Raji (cell line): ENCODE results near the gene P2RX7.

Experiments
- POLR2A ChIP-seq: IDR thresholded peaks from 2 replicates; pipeline ENCODE4 v1.6.1; 2011; ENCODE audit warnings: low read depth, low read length, control low read depth; ENCODE audit not compliant: insufficient read depth

Gene P2RX7

DNA sequence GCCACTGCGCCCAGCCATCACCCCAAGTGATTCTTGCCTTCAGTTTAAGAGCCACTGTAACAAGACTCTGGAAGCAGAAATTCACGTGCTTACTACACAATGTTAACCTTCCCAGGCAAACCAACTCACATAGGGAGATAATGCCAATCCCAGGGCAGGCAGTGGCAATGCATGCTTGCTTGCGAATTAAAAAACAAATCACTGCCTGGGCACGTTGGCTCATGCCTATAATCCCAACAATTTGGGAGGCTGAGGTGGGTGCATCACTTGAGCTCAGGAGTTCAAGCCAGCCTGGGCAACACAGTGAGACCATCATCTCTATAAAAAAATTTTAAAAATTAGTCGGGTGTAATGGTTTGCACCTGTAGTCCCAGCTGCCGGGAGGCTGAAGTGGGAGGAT is 39.5 kb downstream of the P2RX7 start:
- TF ChIP-seq POLR2A, result no peak

DNA sequence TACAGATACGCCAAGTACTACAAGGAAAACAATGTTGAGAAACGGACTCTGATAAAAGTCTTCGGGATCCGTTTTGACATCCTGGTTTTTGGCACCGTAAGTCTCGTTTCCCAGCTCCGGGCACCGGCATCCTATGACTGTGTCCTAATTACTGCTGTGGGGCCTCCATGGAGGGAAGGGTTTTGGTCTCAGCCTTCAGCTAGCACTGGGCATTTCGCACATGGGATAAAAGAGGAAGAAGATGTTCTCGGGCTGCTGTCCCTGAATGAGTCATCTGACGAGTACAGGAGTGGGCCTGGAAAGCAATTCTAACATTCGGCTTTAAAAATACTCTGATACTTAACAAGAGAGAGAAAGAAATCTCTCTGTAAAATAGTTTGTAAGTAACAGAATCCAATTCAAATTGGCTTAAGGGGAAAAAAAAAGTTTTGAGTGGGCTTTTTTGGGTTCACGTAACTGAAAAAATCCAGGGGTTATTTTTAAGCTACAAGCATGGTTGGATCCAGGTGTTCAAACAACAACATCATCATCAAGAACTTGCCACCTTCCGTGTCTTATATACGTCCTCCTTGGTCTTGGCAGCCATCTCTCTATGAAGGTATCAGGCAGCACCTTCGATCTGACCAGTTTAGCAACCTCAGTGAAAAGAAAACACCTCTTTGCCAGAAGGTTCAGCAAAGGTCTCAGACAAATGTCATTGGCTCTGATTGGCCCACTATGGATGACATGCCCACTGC is 42.9 kb downstream of the P2RX7 start:
- TF ChIP-seq POLR2A, result no peak

DNA sequence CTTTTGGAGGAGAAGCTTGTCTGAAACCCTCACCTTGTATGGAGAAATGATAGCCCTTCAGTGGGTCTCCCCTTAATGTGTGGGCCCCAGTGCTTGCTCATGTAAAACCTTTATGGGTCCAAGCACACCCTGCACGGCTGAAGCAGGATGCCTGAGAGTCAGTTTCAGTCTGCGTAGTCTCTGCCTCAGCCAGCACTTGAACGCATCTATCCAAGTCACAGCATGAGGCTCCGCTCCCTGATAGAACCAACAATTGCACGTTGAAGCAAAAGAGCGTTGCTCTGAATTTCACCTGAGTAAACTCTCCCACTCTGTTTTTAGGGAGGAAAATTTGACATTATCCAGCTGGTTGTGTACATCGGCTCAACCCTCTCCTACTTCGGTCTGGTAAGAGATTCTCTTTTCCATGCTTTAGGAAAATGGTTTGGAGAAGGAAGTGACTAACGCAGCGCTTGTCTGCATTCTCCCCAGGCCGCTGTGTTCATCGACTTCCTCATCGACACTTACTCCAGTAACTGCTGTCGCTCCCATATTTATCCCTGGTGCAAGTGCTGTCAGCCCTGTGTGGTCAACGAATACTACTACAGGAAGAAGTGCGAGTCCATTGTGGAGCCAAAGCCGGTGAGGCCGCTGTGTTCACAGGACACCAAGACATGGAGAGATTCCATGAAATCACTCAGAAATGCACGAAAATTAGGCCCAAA is 44.3 kb downstream of the P2RX7 start:
- TF ChIP-seq POLR2A, result no peak

DNA sequence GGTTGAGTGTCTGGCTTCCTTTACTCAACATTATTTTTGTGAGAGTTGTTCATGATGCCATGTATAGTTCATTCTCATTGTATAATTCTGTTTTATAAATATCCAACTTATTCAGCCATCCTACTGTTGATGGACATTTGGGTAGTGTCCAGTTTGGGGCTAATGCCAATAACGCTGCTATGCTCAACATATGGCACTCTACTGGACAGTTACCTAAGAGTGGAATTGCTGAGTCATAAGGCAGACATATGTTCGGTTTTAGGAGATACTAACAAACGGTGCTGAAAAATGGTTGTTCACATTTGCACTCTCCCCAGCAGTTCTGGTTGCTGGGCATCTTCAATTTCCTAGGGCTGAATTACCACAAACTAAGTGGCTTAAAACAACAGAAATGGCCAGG is 48.5 kb downstream of the P2RX7 start:
- TF ChIP-seq POLR2A, result no peak

DNA sequence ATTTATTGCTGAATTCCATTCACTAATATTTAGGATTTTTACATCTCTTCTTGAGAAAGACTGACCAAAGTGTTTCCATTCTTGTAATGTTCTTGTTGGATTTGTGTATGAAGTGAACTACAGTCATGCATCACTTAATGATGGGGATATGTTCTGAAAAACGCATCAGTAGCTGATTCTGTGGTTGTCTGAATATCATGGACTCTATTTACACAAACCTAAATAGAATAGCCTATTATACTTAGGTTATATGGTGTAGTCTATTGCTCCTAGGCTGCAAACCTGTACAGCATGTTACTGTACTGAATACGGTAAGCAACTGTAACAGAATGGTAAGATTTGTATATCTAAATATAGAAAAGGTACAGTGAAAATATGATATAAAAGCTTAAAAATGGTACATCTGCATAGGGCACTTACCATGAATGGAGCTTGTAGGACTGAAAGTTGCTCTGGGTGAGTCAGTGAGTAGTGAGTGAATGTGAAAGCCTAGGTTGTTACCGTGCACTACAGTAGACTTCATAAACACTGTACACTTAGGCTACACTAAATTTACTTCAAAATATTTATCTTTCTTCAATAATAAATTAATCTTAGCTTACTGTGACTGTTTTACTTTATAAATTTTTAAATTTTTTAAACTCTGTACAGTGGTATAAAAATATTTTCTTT is 49.7 kb downstream of the P2RX7 start:
- TF ChIP-seq POLR2A, result no peak

DNA sequence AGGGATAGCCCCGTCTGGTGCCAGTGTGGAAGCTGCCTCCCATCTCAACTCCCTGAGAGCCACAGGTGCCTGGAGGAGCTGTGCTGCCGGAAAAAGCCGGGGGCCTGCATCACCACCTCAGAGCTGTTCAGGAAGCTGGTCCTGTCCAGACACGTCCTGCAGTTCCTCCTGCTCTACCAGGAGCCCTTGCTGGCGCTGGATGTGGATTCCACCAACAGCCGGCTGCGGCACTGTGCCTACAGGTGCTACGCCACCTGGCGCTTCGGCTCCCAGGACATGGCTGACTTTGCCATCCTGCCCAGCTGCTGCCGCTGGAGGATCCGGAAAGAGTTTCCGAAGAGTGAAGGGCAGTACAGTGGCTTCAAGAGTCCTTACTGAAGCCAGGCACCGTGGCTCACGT is 51.7 kb downstream of the P2RX7 start:
- TF ChIP-seq POLR2A, result no peak

DNA sequence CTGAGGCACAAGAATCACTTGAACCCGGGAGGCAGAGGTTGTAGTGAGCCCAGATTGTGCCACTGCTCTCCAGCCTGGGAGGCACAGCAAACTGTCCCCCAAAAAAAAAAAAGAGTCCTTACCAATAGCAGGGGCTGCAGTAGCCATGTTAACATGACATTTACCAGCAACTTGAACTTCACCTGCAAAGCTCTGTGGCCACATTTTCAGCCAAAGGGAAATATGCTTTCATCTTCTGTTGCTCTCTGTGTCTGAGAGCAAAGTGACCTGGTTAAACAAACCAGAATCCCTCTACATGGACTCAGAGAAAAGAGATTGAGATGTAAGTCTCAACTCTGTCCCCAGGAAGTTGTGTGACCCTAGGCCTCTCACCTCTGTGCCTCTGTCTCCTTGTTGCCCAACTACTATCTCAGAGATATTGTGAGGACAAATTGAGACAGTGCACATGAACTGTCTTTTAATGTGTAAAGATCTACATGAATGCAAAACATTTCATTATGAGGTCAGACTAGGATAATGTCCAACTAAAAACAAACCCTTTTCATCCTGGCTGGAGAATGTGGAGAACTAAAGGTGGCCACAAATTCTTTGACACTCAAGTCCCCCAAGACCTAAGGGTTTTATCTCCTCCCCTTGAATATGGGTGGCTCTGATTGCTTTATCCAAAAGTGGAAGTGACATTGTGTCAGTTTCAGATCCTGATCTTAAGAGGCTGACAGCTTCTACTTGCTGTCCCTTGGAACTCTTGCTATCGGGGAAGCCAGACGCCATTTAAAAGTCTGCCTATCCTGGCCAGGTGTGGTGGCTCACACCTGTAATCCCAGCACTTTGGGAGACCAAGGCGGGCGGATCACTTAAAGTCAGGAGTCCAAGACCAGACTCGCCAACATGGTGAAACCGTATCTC is 52.6 kb downstream of the P2RX7 start:
- TF ChIP-seq POLR2A, result no peak

DNA sequence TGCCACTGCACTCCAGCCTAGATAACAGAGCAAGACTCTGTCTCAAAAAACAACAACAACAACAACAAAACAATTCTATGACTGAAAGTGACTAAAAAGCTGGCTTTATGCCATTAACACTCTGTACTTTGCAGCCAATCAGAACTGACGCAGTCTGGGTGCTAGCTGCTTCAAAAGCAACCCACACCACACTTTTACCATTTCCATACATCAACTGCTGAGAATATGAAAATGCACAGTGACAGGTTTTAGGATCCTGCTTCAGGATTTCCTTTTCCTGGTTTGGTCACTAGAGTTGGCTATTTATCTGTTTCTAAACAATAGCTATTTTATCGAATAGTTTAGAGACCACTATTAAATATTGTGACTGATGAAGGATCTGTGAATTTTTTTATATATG is 54.1 kb downstream of the P2RX7 start:
- TF ChIP-seq POLR2A, result no peak

DNA sequence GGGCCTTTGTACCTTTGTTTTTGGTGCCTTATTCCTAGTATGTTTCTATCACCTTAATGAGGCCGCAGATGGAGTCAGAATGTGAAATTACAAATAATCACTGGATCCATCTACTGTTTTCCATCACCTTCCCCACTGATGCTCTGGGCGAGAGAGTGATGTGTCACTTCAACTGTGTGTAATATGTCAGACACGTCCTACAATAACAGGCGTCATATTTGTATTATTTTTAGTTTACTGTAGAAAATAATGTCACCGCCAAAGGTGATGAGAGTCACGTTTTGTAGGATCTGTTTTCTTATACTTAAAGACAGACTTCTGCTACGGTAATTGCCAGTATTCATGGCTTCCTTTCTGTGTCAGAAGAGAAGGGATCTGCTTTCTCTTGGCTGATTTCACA is 54.8 kb downstream of the P2RX7 start:
- TF ChIP-seq POLR2A, result no peak

DNA sequence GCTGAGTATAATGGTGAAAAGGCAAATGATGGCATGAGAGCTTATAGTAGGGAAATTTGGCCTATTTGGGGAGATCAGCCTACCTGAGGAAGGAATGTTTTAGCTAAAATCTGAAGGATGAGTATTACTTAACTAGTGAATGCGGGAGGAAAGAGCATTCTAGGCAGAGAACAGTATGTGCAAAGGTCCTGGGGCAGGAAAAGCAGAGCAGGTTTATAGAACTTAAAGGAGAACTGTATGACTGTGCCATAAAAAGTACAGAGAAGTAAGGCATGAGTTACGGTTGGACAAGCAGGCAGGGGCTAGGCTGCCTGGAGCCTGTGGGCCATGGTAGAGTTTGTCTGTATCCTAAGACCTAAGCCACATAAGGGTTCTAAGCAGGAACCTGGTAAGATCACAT is 55.6 kb downstream of the P2RX7 start:
- no peak for TF ChIP-seq POLR2A

DNA sequence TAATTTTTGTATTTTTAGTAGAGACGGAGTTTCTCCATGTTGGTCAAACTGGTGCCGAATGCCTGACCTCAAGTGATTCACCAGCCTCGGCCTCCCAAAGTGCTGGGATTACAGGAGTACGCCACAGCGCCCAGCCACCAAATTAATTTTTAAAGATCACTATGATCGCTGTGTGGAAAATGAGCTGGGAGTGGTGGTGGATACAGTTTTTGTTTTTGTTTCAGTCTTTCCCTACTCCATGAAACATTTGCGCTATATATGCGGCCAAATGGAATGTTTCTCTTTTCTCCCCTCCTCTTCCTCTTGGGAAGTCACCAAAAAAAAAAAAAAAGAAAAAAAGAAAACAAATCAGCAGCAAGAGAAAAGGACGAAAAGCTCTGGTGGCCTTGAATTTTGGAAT is 56.5 kb downstream of the P2RX7 start:
- TF ChIP-seq POLR2A, result no peak

DNA sequence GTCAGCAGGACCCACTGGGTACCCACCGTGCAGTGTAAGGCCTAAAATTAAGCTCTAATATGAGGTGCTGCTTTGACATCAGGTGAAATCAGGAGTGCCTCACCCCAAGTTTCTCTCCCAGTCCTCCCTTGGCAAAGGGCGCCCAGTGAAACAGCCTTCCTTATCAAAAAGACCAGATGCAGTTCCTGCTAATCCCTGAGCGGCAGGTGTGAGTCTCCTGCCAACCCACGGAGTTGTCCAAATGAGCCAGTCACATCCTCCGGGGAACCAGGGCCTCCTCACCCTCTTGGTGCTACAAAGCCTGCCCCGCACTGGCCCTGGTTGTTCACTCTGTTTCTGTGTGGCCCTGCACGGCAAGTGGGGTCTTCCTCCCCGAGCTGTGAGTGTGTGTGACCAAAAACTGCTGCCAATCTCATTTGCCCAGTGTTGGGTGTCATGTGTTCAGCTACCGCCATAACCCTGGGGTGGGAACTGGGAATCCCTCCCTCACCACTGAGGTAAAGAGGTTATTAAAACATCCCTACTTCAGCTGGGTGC is 57.0 kb downstream of the P2RX7 start:
- TF ChIP-seq POLR2A, result no peak

DNA sequence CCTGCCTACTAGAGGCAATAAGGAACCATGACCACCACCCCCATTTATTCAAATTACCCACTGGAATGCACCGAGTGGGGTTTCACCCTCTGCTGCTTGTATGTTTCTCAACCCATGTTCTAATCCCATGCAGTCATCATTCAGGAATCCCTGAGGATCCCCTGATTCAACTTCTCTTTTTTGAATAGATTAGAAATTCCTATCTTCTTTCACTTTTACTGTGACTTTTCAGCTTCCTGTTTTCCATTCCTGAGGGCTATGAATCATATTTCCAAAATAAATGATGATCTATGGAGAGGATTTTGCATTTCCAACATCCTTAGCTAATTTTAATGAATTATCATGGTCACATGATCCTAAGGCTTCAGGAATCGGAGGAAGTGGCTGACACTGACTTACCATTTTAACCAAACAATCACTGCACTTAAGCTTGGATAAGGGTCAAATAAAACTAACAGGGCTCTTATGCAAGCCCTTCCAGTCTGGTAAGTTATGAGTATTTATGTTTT is 57.9 kb downstream of the P2RX7 start:
- TF ChIP-seq POLR2A, result no peak

DNA sequence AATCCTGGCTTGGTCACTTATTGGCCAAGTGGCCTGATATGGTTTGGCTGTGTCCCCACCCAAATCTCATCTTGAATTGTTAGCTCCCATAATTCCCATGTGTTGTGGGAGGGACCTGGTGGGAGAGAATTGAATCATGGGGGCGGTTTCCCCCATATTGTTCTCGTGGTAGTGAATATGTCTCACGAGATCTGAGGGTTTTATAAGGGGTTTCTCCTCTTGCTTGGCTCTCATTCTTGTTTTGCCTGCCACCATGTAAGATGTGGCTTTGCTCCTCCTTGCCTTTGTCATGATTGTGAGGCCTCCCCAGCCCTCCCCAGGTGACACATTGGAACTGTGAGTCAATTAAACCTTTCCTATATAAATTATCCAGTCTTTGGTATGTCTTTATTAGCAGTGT is 58.5 kb downstream of the P2RX7 start:
- no peak for TF ChIP-seq POLR2A

DNA sequence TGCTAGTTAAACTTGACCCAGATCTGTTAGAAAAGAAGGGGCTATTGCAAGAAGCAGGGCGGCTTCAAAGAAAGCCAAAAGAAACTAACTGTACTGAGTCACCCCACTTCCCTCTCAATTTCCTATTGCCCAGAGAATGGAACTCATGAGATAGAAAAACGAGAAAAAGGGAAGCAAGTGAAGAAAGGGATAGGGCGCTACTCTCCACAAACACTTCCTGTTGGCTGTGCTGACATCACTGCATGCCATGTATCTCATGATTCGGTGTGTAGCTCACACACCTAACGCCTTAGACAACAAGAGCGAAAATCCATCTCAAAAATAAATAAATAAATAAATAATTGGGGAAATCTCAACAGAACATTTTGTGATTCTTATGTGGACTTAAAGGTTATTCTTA is 64.2 kb downstream of the P2RX7 start:
- TF ChIP-seq POLR2A, result no peak
